Mesenchymal stem cell (in vitro differentiated cells and primary cell): Measurements from ENCODE around the gene DARS1.
A peak's percentile ranks its signal among the peaks of the same experiment; 100 is the strongest.

ENCODE experiments used
- DNase-seq: peaks from one replicate; pipeline ENCODE4 v3.0.0-alpha.2; 2013
- H2AFZ ChIP-seq: one replicate; pipeline ENCODE4 v1.6.1; 2013; ENCODE audit warnings: low read depth, mild to moderate bottlenecking, control low read depth, inconsistent platforms, low read length, moderate library complexity
- H2AK5ac ChIP-seq: 2 replicates; pipeline ENCODE4 v1.6.1; 2013; ENCODE audit warnings: low read length, moderate library complexity, mild to moderate bottlenecking, inconsistent platforms; ENCODE audit not compliant: severe bottlenecking
- H2BK120ac ChIP-seq: one replicate; pipeline ENCODE4 v1.6.1; 2013; ENCODE audit warnings: low read depth, mild to moderate bottlenecking, inconsistent platforms, low read length, moderate library complexity
- H2BK12ac ChIP-seq, 2 experiments: one replicate each; pipeline ENCODE4 v1.6.1; 2013; ENCODE audit warnings: inconsistent platforms in 2 of 2, low read length in 2 of 2, mild to moderate bottlenecking in 2 of 2, moderate library complexity in 2 of 2, control low read depth in 1 of 2
- H2BK15ac ChIP-seq: one replicate; pipeline ENCODE4 v1.6.1; 2013; ENCODE audit warnings: mild to moderate bottlenecking, low read depth, inconsistent platforms; ENCODE audit not compliant: poor library complexity, severe bottlenecking
- H2BK5ac ChIP-seq: 2 replicates; pipeline ENCODE4 v1.6.1; 2013; ENCODE audit warnings: low read depth, mild to moderate bottlenecking, low read length, control low read depth, inconsistent platforms; ENCODE audit not compliant: poor library complexity, severe bottlenecking
- H3K14ac ChIP-seq, 2 experiments: one replicate each; pipeline ENCODE4 v1.6.1; 2013; ENCODE audit warnings: inconsistent platforms in 2 of 2, low read length in 2 of 2, control low read depth in 1 of 2, mild to moderate bottlenecking in 1 of 2, moderate library complexity in 1 of 2
- H3K18ac ChIP-seq, 2 experiments: one replicate each; pipeline ENCODE4 v1.6.1; 2013; ENCODE audit warnings: inconsistent platforms in 2 of 2, low read length in 2 of 2, control low read depth in 1 of 2, low read depth in 1 of 2, mild to moderate bottlenecking in 1 of 2
- H3K23ac ChIP-seq, 2 experiments: one replicate each; pipeline ENCODE4 v1.6.1; 2013; ENCODE audit warnings: inconsistent platforms in 2 of 2, low read length in 2 of 2, mild to moderate bottlenecking in 2 of 2, moderate library complexity in 2 of 2, control low read depth in 1 of 2
- H3K27ac ChIP-seq: 2 replicates; pipeline ENCODE4 v1.5.1; 2013; ENCODE audit warnings: mild to moderate bottlenecking, moderate library complexity, low read length, control low read depth, inconsistent platforms; ENCODE audit not compliant: poor library complexity, severe bottlenecking
- H3K27me3 ChIP-seq, 2 experiments: 2 replicates each; pipeline versions ENCODE4 v1.6.1 to v1.7.0; 2013; ENCODE audit warnings: low read length in 2 of 2, mild to moderate bottlenecking in 2 of 2, moderate library complexity in 2 of 2, control low read depth in 1 of 2, inconsistent platforms in 1 of 2; ENCODE audit not compliant: control insufficient read depth in 1 of 2, insufficient read depth in 1 of 2
- H3K36me3 ChIP-seq, 2 experiments: 2 replicates each; pipeline versions ENCODE4 v1.6.1 to v1.7.0; 2013; ENCODE audit warnings: low read length in 2 of 2, control low read depth in 1 of 2, inconsistent platforms in 1 of 2, low read depth in 1 of 2, mild to moderate bottlenecking in 1 of 2; ENCODE audit not compliant: insufficient read depth in 2 of 2, control insufficient read depth in 1 of 2
- H3K4ac ChIP-seq, 2 experiments: one replicate each; pipeline ENCODE4 v1.6.1; 2013; ENCODE audit warnings: inconsistent platforms in 2 of 2, low read length in 2 of 2, mild to moderate bottlenecking in 2 of 2, moderate library complexity in 2 of 2, control low read depth in 1 of 2, low read depth in 1 of 2
- H3K4me1 ChIP-seq: 2 replicates; pipeline ENCODE4 v1.6.1; 2013; ENCODE audit warnings: low read depth, low read length, control low read depth; ENCODE audit not compliant: control insufficient read depth, insufficient read depth
- H3K4me2 ChIP-seq: 2 replicates; pipeline ENCODE4 v1.6.1; 2013; ENCODE audit warnings: low read length, mild to moderate bottlenecking, inconsistent platforms; ENCODE audit not compliant: poor library complexity, severe bottlenecking
- H3K4me3 ChIP-seq, 2 experiments: 2 replicates each; pipeline versions ENCODE4 v1.5.1 to v1.7.0; 2013; ENCODE audit warnings: low read length in 2 of 2, mild to moderate bottlenecking in 2 of 2, control low read depth in 1 of 2, low read depth in 1 of 2; ENCODE audit not compliant: insufficient read depth in 1 of 2
- H3K79me1 ChIP-seq: replicated peaks from 2 replicates; pipeline ENCODE4 v1.6.1; 2013; ENCODE audit warnings: mild to moderate bottlenecking, control low read depth, low read length, inconsistent platforms; ENCODE audit not compliant: poor library complexity, severe bottlenecking
- H3K9ac ChIP-seq: 2 replicates; pipeline ENCODE4 v1.7.0; 2013; ENCODE audit warnings: mild to moderate bottlenecking, low read length, moderate library complexity
- H3K9me3 ChIP-seq: 2 replicates; pipeline ENCODE4 v1.7.0; 2013; ENCODE audit warnings: mild to moderate bottlenecking, low read length; ENCODE audit not compliant: control insufficient read depth
- H4K8ac ChIP-seq: one replicate; pipeline ENCODE4 v1.6.1; 2013; ENCODE audit warnings: inconsistent platforms, mild to moderate bottlenecking, low read length, moderate library complexity
- H4K91ac ChIP-seq: one replicate; pipeline ENCODE4 v1.6.1; 2013; ENCODE audit warnings: mild to moderate bottlenecking, low read length, inconsistent platforms
- WGBS: methylation state at CpG from one replicate; pipeline ENCODE4 v1.1.7; 2013; ENCODE audit warnings: mixed read lengths; 5-methylcytosine and 5-hydroxymethylcytosine counted together

Gene DARS1

GRCh38 chr2:136008205-136008865 lies 22.9 kb upstream of the DARS1 start:
- Histone ChIP-seq H3K4me3 (no peak overlapping the region), H2BK120ac (no peak overlapping the region), H3K18ac (no peak overlapping the region), H3K79me1 (no peaks in the 10 kb centered on the region), H3K36me3 (no peaks in the 10 kb centered on the region), H3K23ac (no peak overlapping the region), H3K9me3 (no peaks in the 10 kb centered on the region), H2BK15ac (no peak overlapping the region), H4K8ac (no peak overlapping the region), H2AK5ac (peak overlapping the region; percentile 12), H3K4me1 (peaks cover 1% of the 10 kb centered on the region), H3K4ac (no peak overlapping the region), H2BK5ac (no peak overlapping the region), H3K14ac (no peak overlapping the region), H3K4me2 (no peak overlapping the region), H2AFZ (no peak overlapping the region), H2BK12ac (no peak overlapping the region), H3K27me3 (no peaks in the 10 kb centered on the region), H3K27ac (no peak overlapping the region), H4K91ac (no peak overlapping the region), H3K9ac (no peak overlapping the region)
- DNase-seq: no peak
- 87% methylated on average over 9 of the region's 9 CpGs for WGBS

DNA sequence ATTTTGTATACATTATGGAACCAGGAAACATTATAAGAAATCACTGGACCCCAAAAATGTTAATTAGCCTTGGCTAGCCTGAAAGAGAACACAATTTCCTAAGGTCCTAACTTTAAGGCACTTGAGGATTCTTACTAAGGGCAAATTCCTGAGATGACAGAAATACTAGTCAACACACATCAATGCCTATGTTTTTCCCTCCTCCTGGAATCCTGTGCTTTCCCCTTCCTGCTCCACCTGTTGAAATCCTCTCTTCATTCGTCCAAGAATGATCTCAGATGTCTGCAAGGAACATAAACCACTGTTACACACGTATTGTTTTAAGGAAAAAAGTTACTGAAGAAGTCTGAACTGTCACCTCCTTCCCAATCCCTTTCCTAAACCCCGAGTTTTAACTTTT lies 21.2 kb upstream of the DARS1 start:
- Histone ChIP-seq H4K8ac (no peak overlapping the region), H3K14ac (no peak overlapping the region), H3K27me3 (no peaks in the 10 kb centered on the region), H3K9ac (no peak overlapping the region), H3K18ac (no peak overlapping the region), H3K4me2 (no peak overlapping the region), H3K79me1 (no peaks in the 10 kb centered on the region), H4K91ac (no peak overlapping the region), H2BK120ac (no peak overlapping the region), H3K4me3 (no peak overlapping the region), H3K27ac (peak overlapping the region; percentile 74), H3K23ac (no peak overlapping the region), H2AFZ (no peak overlapping the region), H3K9me3 (no peaks in the 10 kb centered on the region), H2BK15ac (no peak overlapping the region), H2BK5ac (no peak overlapping the region), H2BK12ac (no peak overlapping the region), H3K4me1 (peaks cover 1% of the 10 kb centered on the region), H3K4ac (no peak overlapping the region), H3K36me3 (no peaks in the 10 kb centered on the region), H2AK5ac (no peak overlapping the region)
- peak; percentile 26 for DNase-seq
- 4% methylated on average over 2 of the region's 3 CpGs for WGBS

- Histone ChIP-seq H3K18ac (no peak overlapping the region), H3K79me1 (no peaks in the 10 kb centered on the region), H3K9me3 (no peaks in the 10 kb centered on the region), H3K9ac (no peak overlapping the region), H3K4ac (no peak overlapping the region), H2BK5ac (no peak overlapping the region), H2AK5ac (no peak overlapping the region), H2BK12ac (no peak overlapping the region), H3K4me2 (no peak overlapping the region), H3K14ac (no peak overlapping the region), H3K23ac (no peak overlapping the region), H2AFZ (no peak overlapping the region), H3K4me1 (peaks cover 1% of the 10 kb centered on the region), H4K8ac (no peak overlapping the region), H4K91ac (no peak overlapping the region), H3K27me3 (no peaks in the 10 kb centered on the region), H2BK15ac (no peak overlapping the region), H3K36me3 (no peaks in the 10 kb centered on the region), H3K4me3 (no peak overlapping the region), H3K27ac (peak overlapping the region; percentile 74), H2BK120ac (no peak overlapping the region)
- WGBS: 73% methylated on average over 3 of the region's 3 CpGs
- peak; percentile 11 for DNase-seq
Observed at GRCh38 chr2:136005462-136006196, 20.2 kb upstream of the DARS1 start.

GRCh38 chr2:136004965-136005364 lies 19.5 kb upstream of the DARS1 start:
- Histone ChIP-seq H3K23ac (no peak overlapping the region), H2BK5ac (no peak overlapping the region), H3K9me3 (no peaks in the 10 kb centered on the region), H4K91ac (no peak overlapping the region), H3K27ac (no peak overlapping the region), H4K8ac (no peak overlapping the region), H3K27me3 (no peaks in the 10 kb centered on the region), H2BK15ac (no peak overlapping the region), H2BK120ac (no peak overlapping the region), H2BK12ac (no peak overlapping the region), H2AFZ (no peak overlapping the region), H3K14ac (no peak overlapping the region), H3K9ac (no peak overlapping the region), H2AK5ac (peak overlapping the region; percentile 61), H3K4ac (no peak overlapping the region), H3K4me1 (peaks cover 1% of the 10 kb centered on the region), H3K36me3 (no peaks in the 10 kb centered on the region), H3K79me1 (no peaks in the 10 kb centered on the region), H3K4me2 (no peak overlapping the region), H3K4me3 (no peak overlapping the region), H3K18ac (no peak overlapping the region)
- no peak for DNase-seq
- WGBS: 100% methylated on average over 1 of the region's 3 CpGs
